Tibial nerve (tissue), 4 donors: ENCODE measurements around the gene RANGRF.

ENCODE experiments used
- CTCF ChIP-seq, 5 experiments: fragments of 200-600 bp in 3 of 5; fragments of 450-650 bp in 2 of 5; sonication (generic) in 3 of 5; IDR thresholded peaks; one replicate each; pipeline ENCODE4 v1.5.1; 2016 to 2019; ENCODE audit warnings: antibody characterized with exemption in 5 of 5, mild to moderate bottlenecking in 3 of 5, moderate library complexity in 2 of 5
- EP300 ChIP-seq, 2 donors: sonication (generic); formaldehyde crosslinking; IDR thresholded peaks; one replicate each; pipeline ENCODE4 v1.6.1; 2017; ENCODE audit warnings: antibody characterized with exemption in 2 of 2, mild to moderate bottlenecking in 1 of 2
- POLR2A ChIP-seq, 2 donors: fragments of 450-650 bp; IDR thresholded peaks; one replicate each; pipeline ENCODE4 v1.6.1; 2017; ENCODE audit warnings: antibody characterized with exemption in 2 of 2, mild to moderate bottlenecking in 2 of 2, moderate library complexity in 2 of 2

GRCh38 chr17:8320262-8320661 lies 31.8 kb downstream of the RANGRF start:
- no peak for TF ChIP-seq POLR2A (IDR thresholded peaks at IDR 0.05)
- no peak for TF ChIP-seq CTCF (IDR thresholded peaks at IDR 0.05)
- no peak for TF ChIP-seq EP300 (IDR thresholded peaks at IDR 0.05)
